HUDEP-2 (cell line): Measurements from ENCODE around the gene CSNK2B.

Source experiments
- DNase-seq, 76 experiments: peaks; one replicate each; lab custom pipeline; 2025; ENCODE audit not compliant: unreplicated experiment in 76 of 76; lab: John Stamatoyannopoulos, UW

CSNK2B gene

DNA sequence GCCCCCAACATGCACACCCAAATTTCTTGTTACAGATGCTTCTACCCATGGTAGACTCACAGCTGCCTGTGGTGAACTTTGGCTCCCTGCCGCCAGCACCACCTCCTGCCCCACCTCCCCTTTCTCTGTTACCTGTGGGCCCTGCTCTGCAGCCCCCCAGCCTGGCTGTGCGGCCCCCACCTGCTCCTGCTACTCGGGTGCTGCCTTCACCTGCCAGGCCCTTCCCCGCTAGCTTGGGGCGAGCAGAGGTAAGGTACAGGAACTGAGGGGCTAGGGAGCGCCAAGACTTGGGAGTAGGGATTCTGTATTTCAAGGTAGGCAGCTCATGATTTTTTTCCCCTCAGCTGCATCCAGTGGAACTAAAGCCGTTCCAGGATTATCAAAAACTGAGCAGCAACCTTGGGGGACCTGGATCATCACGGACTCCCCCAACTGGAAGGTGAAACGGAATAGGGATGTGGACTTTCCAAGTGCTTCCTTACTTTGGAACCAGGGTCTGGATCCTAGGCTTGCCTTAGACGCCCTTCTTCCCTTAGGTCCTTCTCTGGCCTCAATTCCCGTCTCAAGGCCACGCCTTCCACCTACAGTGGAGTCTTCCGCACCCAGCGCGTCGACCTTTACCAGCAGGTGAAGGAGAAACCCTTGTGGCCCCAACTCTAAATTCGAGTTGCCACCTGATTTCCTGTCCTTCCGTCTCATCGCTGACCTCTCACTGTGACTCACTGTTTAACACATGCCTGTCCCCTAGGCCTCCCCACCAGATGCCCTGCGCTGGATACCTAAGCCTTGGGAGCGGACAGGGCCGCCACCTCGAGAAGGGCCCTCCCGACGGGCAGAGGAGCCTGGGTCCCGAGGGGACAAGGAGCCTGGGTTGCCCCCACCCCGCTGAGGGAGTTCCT is 28.9 kb upstream of the CSNK2B start:
- no peak for DNase-seq

GRCh38 chr6:31639043-31639442 is 26.8 kb upstream of the CSNK2B start:
- no peak for DNase-seq

- no peak for DNase-seq
Measured at GRCh38 chr6:31639449-31639861, 26.4 kb upstream of the CSNK2B start.

DNA sequence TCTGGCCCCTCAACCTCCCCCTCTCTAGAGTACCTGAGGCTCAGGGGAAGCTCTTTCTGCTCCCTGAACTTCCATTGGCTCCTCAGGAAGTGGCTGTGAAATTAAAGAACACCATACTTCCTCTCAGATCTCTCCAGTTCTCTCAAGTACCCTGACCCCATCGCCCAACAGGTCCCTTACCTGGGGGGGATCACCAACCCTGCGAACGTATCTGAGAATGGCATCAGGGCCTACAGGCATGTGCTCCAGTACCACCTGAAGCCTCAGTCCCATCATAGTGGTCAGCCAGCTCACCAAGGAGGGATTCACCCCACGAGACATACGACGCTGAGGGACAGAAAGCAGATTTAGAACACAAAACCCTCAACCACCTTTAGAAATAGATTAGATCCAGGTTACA is 25.3 kb upstream of the CSNK2B start:
- no peak for DNase-seq

- DNase-seq, result no peak
Measured at GRCh38 chr6:31641370-31641769, 24.5 kb upstream of the CSNK2B start.

GRCh38 chr6:31642798-31643570 is 22.9 kb upstream of the CSNK2B start:
- DNase-seq, result no peak

- peak in 1 of 76 experiments; percentile 12 for DNase-seq
Measured at GRCh38 chr6:31643818-31644454, 21.9 kb upstream of the CSNK2B start.

GRCh38 chr6:31645325-31645724 is 20.6 kb upstream of the CSNK2B start:
- no peak for DNase-seq

DNA sequence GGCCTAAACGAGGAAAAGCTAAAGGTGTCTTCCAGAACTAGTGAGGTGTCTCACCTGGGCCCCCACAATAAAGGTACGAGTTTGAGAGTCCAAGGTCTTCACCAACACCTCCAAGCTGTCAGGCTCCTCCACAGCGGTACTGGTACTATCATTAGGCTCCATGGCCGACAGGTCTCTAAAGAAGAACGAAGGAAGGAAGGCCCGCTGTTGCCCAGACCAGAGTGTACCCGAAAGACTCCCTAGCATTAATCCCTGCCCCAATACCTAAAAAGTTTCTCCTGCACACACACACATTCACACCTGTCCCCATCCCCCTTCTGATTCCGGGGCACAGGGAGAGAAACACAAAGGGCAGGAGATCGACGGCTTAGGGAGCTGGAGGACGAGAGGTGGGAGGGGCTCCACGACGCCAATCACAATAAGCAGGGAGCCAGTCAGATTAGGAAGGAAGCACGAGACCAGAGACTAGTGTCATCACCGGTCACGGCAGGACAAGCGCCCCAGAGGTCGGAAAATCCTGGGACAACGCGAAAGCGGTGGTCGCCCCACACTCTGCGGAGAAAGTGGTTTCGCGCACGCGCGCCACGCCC is 14.2 kb upstream of the CSNK2B start:
- peak in 66 of 76 experiments; percentile 35 to 90 (median 72) for DNase-seq

DNA sequence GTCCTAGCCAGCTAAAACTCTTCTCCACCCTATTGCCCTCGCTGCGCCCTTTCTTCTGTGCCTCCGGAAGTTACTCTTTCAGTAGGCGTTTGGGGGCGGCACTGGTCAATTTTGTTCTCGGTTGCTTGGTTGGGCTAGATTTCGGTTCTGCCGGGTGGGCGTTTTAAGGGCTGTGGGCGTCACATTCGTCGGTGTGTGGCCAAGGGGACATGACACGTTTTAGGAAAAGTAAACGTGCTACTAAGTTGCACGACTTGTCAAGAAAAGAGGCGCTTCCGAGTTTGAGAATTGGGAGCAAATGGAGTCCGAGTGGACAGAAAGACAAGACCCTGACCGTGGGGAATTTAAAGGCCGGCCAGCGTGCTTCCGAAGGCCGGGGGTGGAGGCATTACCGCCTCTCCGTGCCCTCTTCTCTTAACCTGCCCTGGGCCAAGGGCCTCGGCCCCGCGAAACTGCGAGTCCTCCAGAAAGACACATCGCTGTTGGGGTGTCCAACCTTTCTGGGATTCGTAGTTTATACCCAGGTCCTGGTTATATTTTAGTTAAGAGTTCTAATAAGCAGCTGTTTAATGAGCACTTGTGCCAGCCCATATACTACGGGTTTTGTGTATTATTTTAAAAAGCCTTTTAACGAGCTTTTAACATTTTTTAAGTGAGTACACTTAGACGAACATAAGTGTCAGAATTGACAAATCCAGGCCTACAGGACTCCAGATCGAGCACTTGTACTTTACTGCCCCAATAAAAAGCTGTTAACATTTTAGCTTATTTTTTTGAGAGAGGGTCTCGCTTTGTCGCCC is 12.8 kb upstream of the CSNK2B start:
- peak in 54 of 76 experiments; percentile 84 to 99 (median 95) for DNase-seq

DNA sequence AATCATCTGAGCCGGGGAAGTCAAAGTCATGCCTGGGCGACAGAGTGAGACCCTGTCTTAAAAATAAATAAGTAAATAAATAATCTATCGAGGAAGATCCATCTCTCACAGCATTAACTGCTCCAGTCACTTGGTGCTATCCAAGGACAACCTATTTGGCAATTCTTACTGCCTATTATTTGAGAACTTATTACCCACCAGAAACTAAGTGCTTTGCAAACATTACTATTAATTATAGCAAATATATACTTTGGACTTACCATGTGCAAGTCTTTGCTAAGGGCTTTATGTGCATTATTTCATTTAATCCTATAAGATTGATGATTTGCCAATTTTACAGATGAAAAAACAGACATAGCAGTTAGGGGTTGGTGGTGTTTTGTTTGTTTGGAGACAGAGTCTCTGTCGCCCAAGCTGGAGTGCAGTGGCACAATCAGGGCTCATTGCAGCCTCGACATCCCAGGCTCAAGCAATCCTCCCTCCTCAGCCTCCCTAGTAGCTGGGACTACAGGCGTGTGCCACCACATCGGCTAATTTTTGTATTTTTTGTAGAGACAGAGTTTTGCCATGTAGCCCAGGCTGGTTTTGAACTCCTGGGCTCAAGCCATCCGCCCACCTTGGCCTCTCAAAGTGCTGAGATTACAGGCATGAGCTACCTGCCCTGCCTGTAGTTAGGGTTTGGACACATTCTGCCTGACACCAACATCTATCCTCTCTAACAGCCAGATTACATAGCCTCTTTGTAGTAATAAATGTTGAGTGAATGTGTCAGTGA is 11.1 kb upstream of the CSNK2B start:
- no peak for DNase-seq

DNA sequence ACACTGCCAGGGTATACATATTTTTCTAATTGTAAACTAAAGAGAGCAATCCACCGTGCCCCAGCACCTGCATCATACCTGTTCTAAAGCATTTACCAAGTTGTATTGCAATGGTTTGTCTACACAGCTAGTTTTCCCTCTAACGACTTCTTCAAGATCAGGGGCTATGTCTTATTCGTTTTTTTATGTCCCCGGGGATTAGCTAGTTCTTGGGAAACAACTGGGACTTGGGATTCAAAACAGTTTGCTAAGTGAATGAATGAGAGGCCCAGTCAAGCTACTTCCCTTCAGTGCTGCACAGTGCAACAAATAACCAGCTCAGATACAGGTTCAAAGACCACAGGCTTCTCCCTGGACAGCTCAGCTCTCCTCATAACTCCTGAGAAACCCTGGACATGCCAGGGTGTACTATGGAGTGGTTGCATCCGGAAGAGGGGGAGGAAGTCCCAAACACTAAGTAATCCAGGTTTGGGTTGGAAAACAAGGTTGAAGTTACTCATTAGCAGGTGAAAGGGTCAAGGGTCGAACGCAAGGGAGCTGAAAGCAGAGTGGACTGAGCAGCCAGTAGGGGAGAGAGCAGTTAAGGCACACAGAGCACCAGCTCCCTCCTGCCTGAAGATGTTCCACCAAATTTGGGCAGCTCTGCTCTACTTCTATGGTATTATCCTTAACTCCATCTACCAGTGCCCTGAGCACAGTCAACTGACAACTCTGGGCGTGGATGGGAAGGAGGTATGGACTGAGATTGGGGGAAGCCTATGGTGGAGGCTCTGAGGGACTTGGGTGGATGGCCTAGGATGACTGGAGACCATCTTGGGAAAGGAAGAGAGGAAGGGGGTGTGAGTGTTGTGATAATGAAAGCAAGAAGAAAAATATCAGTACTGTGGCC is 10.3 kb upstream of the CSNK2B start, which contains the start of gene APOM:
TSS of gene APOM (plus strand) at position 546 of the 889 bp plus-strand sequence. CDS start at position 619, 73 bp downstream.
- no peak for DNase-seq

DNA sequence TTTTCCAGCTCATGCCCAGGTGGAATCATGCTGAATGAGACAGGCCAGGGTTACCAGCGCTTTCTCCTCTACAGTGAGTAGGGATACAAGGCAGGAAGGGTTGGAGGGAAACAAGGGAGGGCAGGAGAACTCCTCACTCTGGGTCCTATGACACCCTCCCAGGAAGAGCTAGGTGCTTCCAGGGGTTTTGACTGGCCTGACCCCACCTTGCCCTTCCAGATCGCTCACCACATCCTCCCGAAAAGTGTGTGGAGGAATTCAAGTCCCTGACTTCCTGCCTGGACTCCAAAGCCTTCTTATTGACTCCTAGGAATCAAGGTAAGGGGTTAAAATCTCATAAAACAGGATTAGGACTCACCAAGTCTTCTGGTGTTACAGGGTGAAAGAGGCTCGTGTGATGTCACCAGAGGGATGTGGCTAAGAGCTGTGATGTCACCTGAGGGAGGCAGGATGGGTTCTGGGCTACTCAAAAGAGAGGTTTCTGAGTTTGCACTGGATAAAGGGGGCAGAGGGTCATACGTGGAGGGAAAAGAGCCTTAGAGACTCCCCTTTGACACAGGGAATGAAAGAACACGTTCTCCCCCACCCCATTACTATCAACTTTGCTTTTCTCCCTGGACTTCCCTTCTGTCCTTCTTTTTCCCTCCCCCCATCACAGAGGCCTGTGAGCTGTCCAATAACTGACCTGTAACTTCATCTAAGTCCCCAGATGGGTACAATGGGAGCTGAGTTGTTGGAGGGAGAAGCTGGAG is 8.3 kb upstream of the CSNK2B start:
- DNase-seq, result no peak

- no peak for DNase-seq
Measured at GRCh38 chr6:31658158-31658688, 7.7 kb upstream of the CSNK2B start.

DNA sequence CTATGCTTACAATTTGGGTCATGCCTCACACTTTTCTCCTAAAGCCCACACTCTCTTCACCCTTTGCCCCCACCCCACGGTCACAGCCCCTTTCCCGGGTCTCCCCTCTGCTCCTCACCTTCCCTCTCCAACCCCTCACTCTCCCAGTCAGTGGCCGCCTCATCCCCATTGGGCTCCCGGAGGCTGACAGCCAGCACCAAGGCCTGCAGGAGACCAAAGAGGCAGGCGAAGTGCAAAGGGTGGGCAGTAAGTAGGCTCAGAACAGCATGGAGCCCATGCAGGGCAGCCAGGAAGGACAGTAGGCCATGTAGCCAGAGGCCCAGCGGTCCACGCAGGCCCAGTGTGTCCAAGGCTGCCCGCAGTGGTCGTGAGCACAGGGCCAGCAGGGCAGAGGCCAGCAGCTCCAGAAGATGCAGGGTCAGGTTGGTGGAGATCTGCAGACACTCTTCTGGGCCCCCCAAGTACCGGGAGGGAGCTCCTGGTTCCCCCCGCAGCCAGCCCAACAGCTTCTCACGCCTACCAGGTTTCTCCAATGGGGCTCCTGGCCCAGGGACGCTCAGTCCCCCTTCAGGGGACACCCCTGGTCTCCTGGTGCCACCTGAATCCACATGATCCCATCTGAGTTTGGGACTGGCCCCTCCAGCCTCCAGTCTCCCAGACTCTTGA is 6.8 kb upstream of the CSNK2B start:
- DNase-seq, result no peak

GRCh38 chr6:31659649-31660380 is 6.1 kb upstream of the CSNK2B start:
- DNase-seq, result peak in 10 of 76 experiments; percentile 17 to 51 (median 33)
